ENCODE results near the gene CCDC85C.

DNA sequence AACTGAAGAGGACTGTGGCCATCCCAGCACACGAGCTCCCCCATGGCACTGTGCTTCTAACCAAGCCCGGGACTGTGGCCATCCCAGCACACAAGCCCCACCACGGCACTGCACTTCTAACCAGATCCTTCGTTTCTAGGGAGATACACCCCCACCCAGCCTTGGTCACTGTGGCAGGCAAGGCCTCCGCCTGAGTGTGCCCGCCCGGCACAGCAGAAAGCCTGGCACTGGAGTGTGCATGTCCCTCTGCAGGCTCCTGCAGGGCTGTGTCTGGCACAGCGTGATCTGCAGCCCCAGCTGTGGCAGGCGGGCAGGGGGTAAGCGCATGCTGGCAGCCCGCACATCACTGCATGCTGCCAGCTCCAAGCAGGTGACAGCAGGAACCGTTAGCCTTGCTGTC, 49.8 kb downstream of the CCDC85C start:
- TF ChIP-seq EZH2 (IDR thresholded peaks at IDR 0.05; ENCODE audit: low read depth, unreplicated experiment), result no peak
- no peak for TF ChIP-seq ZNF114 (CRISPR knock-in tag; IDR thresholded peaks at IDR 0.05)
- TF ChIP-seq EZH2phosphoT487 (IDR thresholded peaks at IDR 0.05; ENCODE audit: unreplicated experiment), result no peak
